Heart left ventricle (tissue), 16 donors: ENCODE results near the gene SIDT2. TPM values are rescaled to one million over a fixed set of nuclear protein-coding genes. Genes with fewer than 3 reads are reported as not detected.

Experiments
- ATAC-seq, 4 donors: fragments of 200-7000 bp; cut with Tn5 transposase; one replicate each; pipeline ENCODE4 v1.9.1; 2020 to 2022; ENCODE audit warnings: moderate library complexity in 4 of 4, mild to moderate bottlenecking in 3 of 4, moderate number of reproducible peaks in 1 of 4
- DNase-seq, 5 donors: peaks; one replicate each; pipeline ENCODE4 v3.0.0-alpha.2; 2020
- H3K27ac ChIP-seq, 12 donors: fragments of 200-600 bp; sonication (generic) in 4 of 12; one replicate each; pipeline versions ENCODE4 v1.5.0 to v1.8.0; 2016 to 2022; ENCODE audit warnings: mild to moderate bottlenecking in 2 of 12
- H3K27me3 ChIP-seq, 9 donors: fragments of 200-600 bp; sonication (generic) in 2 of 9; one replicate each; pipeline versions ENCODE4 v1.5.1 to v1.8.0; 2016 to 2022; ENCODE audit warnings: mild to moderate bottlenecking in 3 of 9
- H3K36me3 ChIP-seq, 9 donors: fragments of 200-600 bp; sonication (generic) in 2 of 9; one replicate each; pipeline versions ENCODE4 v1.5.0 to v1.8.0; 2018 to 2022; ENCODE audit warnings: mild to moderate bottlenecking in 2 of 9
- H3K4me1 ChIP-seq, 12 donors: fragments of 200-600 bp; sonication (generic) in 4 of 12; one replicate each; pipeline versions ENCODE4 v1.5.0 to v1.8.0; 2016 to 2022; ENCODE audit warnings: mild to moderate bottlenecking in 3 of 12
- H3K4me3 ChIP-seq, 12 donors: fragments of 200-600 bp; sonication (generic) in 4 of 12; one replicate each; pipeline versions ENCODE4 v1.5.0 to v1.8.0; 2017 to 2022; ENCODE audit warnings: mild to moderate bottlenecking in 9 of 12, moderate library complexity in 4 of 12
- H3K9me3 ChIP-seq, 12 donors: fragments of 200-600 bp; sonication (generic) in 4 of 12; one replicate each; pipeline versions ENCODE4 v1.5.0 to v1.8.0; 2016 to 2022; ENCODE audit warnings: mild to moderate bottlenecking in 1 of 12
- POLR2A ChIP-seq, 2 donors: fragments of 450-650 bp; IDR thresholded peaks; one replicate each; pipeline ENCODE4 v1.6.1; 2017; ENCODE audit warnings: antibody characterized with exemption in 2 of 2, mild to moderate bottlenecking in 2 of 2, moderate library complexity in 2 of 2
- WGBS, 4 donors: extraction: QIAGEN DNeasy Blood & Tissue Kit in 2 of 4; methylation state at CpG; one replicate each; pipeline versions ENCODE4 v1.1.5 to v1.1.7; 2013 to 2018; 5-methylcytosine and 5-hydroxymethylcytosine counted together
- intact Hi-C, 10 donors: fragments of 100-400 bp; cut with DNase I; formaldehyde crosslinking; loops; one replicate each; pipeline versions ENCODE4 v1.11.1 to v1.14.2; 2022
- polyA plus RNA-seq, 2 donors: library from polyadenylated mRNA; stranded (reverse); fragments of 200-250 nt; gene quantifications; one replicate each; pipeline ENCODE4 v1.2.3, GENCODE V29; 2013
- total RNA-seq, 9 donors: library from RNA; depleted of rRNA in 2 of 9; stranded (reverse); fragments of >200 nt in 2 of 9; fragmentation: NEBNext Ultra II Directional in 3 of 9; extraction: Animal tissue kit (Norgen Biotek cat#: 25700) in 3 of 9; gene quantifications; one replicate each; pipeline versions ENCODE4 v1.1.0 to v1.2.4, GENCODE V29; 2016 to 2023
- TF ChIP-seq, protein P1 (sequence below), 12 donors: fragments of 200-600 bp; sonication (generic) in 4 of 12; IDR thresholded peaks; one replicate each; pipeline versions ENCODE4 v1.5.0 to v1.8.0; 2018 to 2022; ENCODE audit warnings: antibody characterized with exemption in 12 of 12, mild to moderate bottlenecking in 5 of 12
- donor health status: ischemic (EF 13 %, LVEDD 7.1; RV severe dilation, severe dysfunction).
- donor health status: healthy with polysubstance abuse.
- donor health status: DM: no; HTN: yes; CAD: no.
- donor health status: DM: no; HTN: no; CAD: no.
- donor health status: ischemic (EF 25% LVEDD 6.9; RV normal size, moderate dysfunction).
- donor health status: ischemic (EF 25% LVEDD 5.7; RV mildly dilated, moderate dysfunction).
- donor health status: healthy.
- donor health status: DM: yes; HTN: yes; CAD: no.
- donor health status: ischemic (EF 35%, LVEDD 5.7; RV mildly dilated, moderate dysfunction).
- donor health status: nonischemic (EF 11% LVEDD 7.7; RV severe dilation, severe dysfunction).
- donor health status: DM: yes; HTN: yes; CAD: no.
- donor health status: PGD.
- donor health status: ischemic (EF 29% LVEDD 5.4; RV normal size, mild dysfunction).
- donor health status: nonischemic (EF 23%, LVEDD 6.1; RV moderate dilation, normal function).

Gene SIDT2
- total and polyA plus RNA-seq, 11 donors: 13.9 to 45.5 (median 19.3) TPM

DNA sequence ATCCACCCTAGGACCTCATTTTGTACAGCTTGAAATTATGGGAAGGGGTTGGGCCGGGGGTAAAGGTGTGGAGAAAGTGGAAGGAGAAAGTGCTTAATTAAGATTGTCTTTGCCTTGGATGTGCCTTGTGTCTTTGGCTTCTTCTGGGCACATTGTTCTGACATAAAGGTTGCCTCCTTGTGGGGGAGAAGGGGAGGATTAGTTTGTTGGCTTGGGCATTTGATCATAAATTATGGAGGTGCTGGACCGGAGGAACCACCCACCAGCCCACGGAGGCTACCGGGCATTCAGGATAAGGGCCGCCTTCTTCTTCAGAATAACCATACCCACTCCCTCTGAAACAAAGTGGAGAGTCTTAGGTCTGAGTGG lies 33.2 kb upstream of the SIDT2 start:
- H3K27ac ChIP-seq: peak overlapping the region; percentile 4 to 97 (median 93)
- intact Hi-C loops: loop anchor here in 4 of 10 donors (1.0 to 5.0 kb wide), 4 partner anchors 33 to 87 kb away; partner anchors contain the start of genes SIDT2 (in 3 of the 4), PCSK7 (in 1 of the 4) and RNF214 (in 1 of the 4)
- H3K36me3 ChIP-seq: peaks cover 0 to 37% (median 17%) of the 10 kb centered on the region in 9 donors
- DNase-seq: no peak
- no peaks in the 10 kb centered on the region for H3K27me3 ChIP-seq
- peaks cover 0 to 55% (median 36%) of the 10 kb centered on the region in 12 donors for H3K4me1 ChIP-seq
- H3K4me3 ChIP-seq: peak overlapping the region; percentile 62 to 99 (median 84)
- no peak for ATAC-seq
- 6 to 13% (median 9%) methylated on average over 5 of the region's 5 CpGs for WGBS, 4 donors
- TF ChIP-seq POLR2A (IDR thresholded peaks at IDR 0.05): no peak
- TF ChIP-seq, protein P1, sequence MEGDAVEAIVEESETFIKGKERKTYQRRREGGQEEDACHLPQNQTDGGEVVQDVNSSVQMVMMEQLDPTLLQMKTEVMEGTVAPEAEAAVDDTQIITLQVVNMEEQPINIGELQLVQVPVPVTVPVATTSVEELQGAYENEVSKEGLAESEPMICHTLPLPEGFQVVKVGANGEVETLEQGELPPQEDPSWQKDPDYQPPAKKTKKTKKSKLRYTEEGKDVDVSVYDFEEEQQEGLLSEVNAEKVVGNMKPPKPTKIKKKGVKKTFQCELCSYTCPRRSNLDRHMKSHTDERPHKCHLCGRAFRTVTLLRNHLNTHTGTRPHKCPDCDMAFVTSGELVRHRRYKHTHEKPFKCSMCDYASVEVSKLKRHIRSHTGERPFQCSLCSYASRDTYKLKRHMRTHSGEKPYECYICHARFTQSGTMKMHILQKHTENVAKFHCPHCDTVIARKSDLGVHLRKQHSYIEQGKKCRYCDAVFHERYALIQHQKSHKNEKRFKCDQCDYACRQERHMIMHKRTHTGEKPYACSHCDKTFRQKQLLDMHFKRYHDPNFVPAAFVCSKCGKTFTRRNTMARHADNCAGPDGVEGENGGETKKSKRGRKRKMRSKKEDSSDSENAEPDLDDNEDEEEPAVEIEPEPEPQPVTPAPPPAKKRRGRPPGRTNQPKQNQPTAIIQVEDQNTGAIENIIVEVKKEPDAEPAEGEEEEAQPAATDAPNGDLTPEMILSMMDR (IDR thresholded peaks at IDR 0.05): peak in 1 of 12 donors; percentile 13
- H3K9me3 ChIP-seq: no peaks in the 10 kb centered on the region

GRCh38 chr11:117146521-117146920 lies 32.0 kb upstream of the SIDT2 start:
- peak overlapping the region in 8 of 12 donors; percentile 69 to 99 (median 87) for H3K4me3 ChIP-seq
- H3K27me3 ChIP-seq: no peaks in the 10 kb centered on the region
- H3K36me3 ChIP-seq: peaks cover 0 to 40% (median 20%) of the 10 kb centered on the region in 9 donors
- H3K4me1 ChIP-seq: peaks cover 0 to 59% (median 37%) of the 10 kb centered on the region in 12 donors
- intact Hi-C loops: loop anchor here in 2 of 10 donors (5.0 kb wide), 1 partner anchor 76 kb away; no protein-coding TSS in a partner anchor
- peak overlapping the region in 10 of 12 donors; percentile 6 to 97 (median 90) for H3K27ac ChIP-seq
- 55 to 59% (median 57%) methylated on average over 10 of the region's 10 CpGs for WGBS, 4 donors
- DNase-seq: no peak
- TF ChIP-seq, protein P1 (IDR thresholded peaks at IDR 0.05): no peak
- no peak for TF ChIP-seq POLR2A (IDR thresholded peaks at IDR 0.05)
- ATAC-seq: no peak
- no peaks in the 10 kb centered on the region for H3K9me3 ChIP-seq

GRCh38 chr11:117152066-117152465 lies 26.5 kb upstream of the SIDT2 start:
- WGBS, 4 donors: 38 to 52% (median 49%) methylated on average over 2 of the region's 2 CpGs
- H3K27me3 ChIP-seq: no peaks in the 10 kb centered on the region
- no peak overlapping the region for H3K27ac ChIP-seq
- peaks cover 0 to 83% (median 52%) of the 10 kb centered on the region in 9 donors for H3K36me3 ChIP-seq
- intact Hi-C loops: no loop called here
- ATAC-seq (no peak), DNase-seq (no peak)
- H3K4me1 ChIP-seq: peaks cover 0 to 65% (median 30%) of the 10 kb centered on the region in 12 donors
- no peak overlapping the region for H3K4me3 ChIP-seq
- H3K9me3 ChIP-seq: no peaks in the 10 kb centered on the region
- TF ChIP-seq, protein P1 (IDR thresholded peaks at IDR 0.05): no peak
- no peak for TF ChIP-seq POLR2A (IDR thresholded peaks at IDR 0.05)

GRCh38 chr11:117154468-117154867 lies 24.1 kb upstream of the SIDT2 start:
- Histone ChIP-seq H3K4me3 (no peak overlapping the region), H3K36me3 (peaks cover 0 to 82% (median 48%) of the 10 kb centered on the region in 9 donors), H3K27me3 (no peaks in the 10 kb centered on the region), H3K9me3 (no peaks in the 10 kb centered on the region), H3K4me1 (peaks cover 0 to 59% (median 24%) of the 10 kb centered on the region in 12 donors), H3K27ac (no peak overlapping the region)
- ATAC-seq (no peak), DNase-seq (no peak)
- no peak for TF ChIP-seq POLR2A (IDR thresholded peaks at IDR 0.05)
- TF ChIP-seq, protein P1 (IDR thresholded peaks at IDR 0.05): no peak
- 92 to 96% (median 94%) methylated on average over 5 of the region's 5 CpGs for WGBS, 4 donors
- intact Hi-C loops: no loop called here
